GM23248 (cell line): ENCODE results near the gene RABIF. TPM values are rescaled to one million over a fixed set of nuclear protein-coding genes. Genes with fewer than 3 reads are reported as not detected.
"Not testable (repeated sequence)": the region's sequence is repeated elsewhere in the genome, so short reads cannot be mapped to it uniquely, and the experiment has no call there.

Source experiments
- DNase-seq: peaks from one replicate; pipeline ENCODE4 v3.0.0-alpha.2; 2015
- H2AFZ ChIP-seq: fragments of 200-600 bp; sonication (generic); 2 replicates; pipeline ENCODE4 v1.6.1; 2016; ENCODE audit warnings: antibody characterized with exemption
- H3F3A ChIP-seq: fragments of 200-600 bp; sonication (generic); 2 replicates; pipeline ENCODE4 v1.6.1; 2016; ENCODE audit warnings: mild to moderate bottlenecking, antibody characterized with exemption, mixed run types; ENCODE audit not compliant: insufficient read depth
- H3K27ac ChIP-seq: fragments of 200-600 bp; sonication (generic); 2 replicates; pipeline ENCODE4 v1.5.1; 2016; ENCODE audit warnings: mild to moderate bottlenecking
- H3K27me3 ChIP-seq: fragments of 200-600 bp; sonication (generic); replicated peaks from 2 replicates; pipeline ENCODE4 v1.6.1; 2016; ENCODE audit warnings: mild to moderate bottlenecking; ENCODE audit not compliant: insufficient read depth
- H3K36me3 ChIP-seq: fragments of 200-600 bp; sonication (generic); 2 replicates; pipeline ENCODE4 v1.6.1; 2016; ENCODE audit warnings: low read depth, mild to moderate bottlenecking
- H3K4me1 ChIP-seq: fragments of 200-600 bp; sonication (generic); 2 replicates; pipeline ENCODE4 v1.6.1; 2016; ENCODE audit warnings: mild to moderate bottlenecking; ENCODE audit not compliant: insufficient read depth
- H3K4me2 ChIP-seq: fragments of 200-600 bp; sonication (generic); one replicate; pipeline ENCODE4 v1.6.1; 2016; ENCODE audit warnings: mild to moderate bottlenecking; ENCODE audit not compliant: unreplicated experiment
- H3K4me3 ChIP-seq: fragments of 200-600 bp; sonication (generic); 2 replicates; pipeline ENCODE4 v1.5.1; 2016; ENCODE audit warnings: mild to moderate bottlenecking
- H3K79me2 ChIP-seq: fragments of 200-600 bp; sonication (generic); 2 replicates; pipeline ENCODE4 v1.6.1; 2016; ENCODE audit warnings: mild to moderate bottlenecking; ENCODE audit not compliant: insufficient read depth
- H3K9ac ChIP-seq: fragments of 200-600 bp; sonication (generic); 2 replicates; pipeline ENCODE4 v1.6.1; 2016; ENCODE audit warnings: mild to moderate bottlenecking
- H3K9me2 ChIP-seq: fragments of 200-600 bp; sonication (generic); 2 replicates; pipeline ENCODE4 v1.6.1; 2016; ENCODE audit warnings: mixed run types, mild to moderate bottlenecking, moderate library complexity; ENCODE audit not compliant: insufficient read depth
- H3K9me3 ChIP-seq: fragments of 200-600 bp; sonication (generic); one replicate; pipeline ENCODE4 v1.6.1; 2017; ENCODE audit warnings: low read depth
- H4K20me1 ChIP-seq: fragments of 200-600 bp; sonication (generic); 2 replicates; pipeline ENCODE4 v1.6.0; 2016; ENCODE audit not compliant: insufficient read depth
- EZH2 ChIP-seq: fragments of 200-600 bp; sonication (generic); IDR thresholded peaks from 2 replicates; pipeline ENCODE4 v1.6.1; 2018; ENCODE audit warnings: antibody characterized with exemption, mild to moderate bottlenecking; ENCODE audit not compliant: insufficient read depth, poor library complexity, severe bottlenecking
- EZH2phosphoT487 ChIP-seq: fragments of 200-600 bp; sonication (generic); IDR thresholded peaks from 2 replicates; pipeline ENCODE4 v1.6.1; 2018; ENCODE audit warnings: antibody characterized with exemption, moderate library complexity, mild to moderate bottlenecking, low read depth; ENCODE audit not compliant: insufficient read depth
- WGBS, 2 experiments: methylation state at CpG; one replicate each; pipeline ENCODE4 v1.1.6; 2015 to 2017; ENCODE audit warnings: low lambda C conversion rate in 2 of 2, low coverage in 1 of 2; ENCODE audit errors: missing lambda C conversion rate in 2 of 2; 5-methylcytosine and 5-hydroxymethylcytosine counted together
- in situ Hi-C: fragments of 300-500 bp; cut with MboI; formaldehyde crosslinking; loops from 2 replicates; pipeline ENCODE4 v1.15.0; 2020
- polyA plus RNA-seq: library from polyadenylated mRNA; unstranded; fragments of >200 nt; fragmentation: Nextera tagmentation; extraction: Ambion mirVana; gene quantifications from 2 replicates; pipeline ENCODE4 v1.2.1, GENCODE V29; 2016
- total RNA-seq: library from RNA; depleted of rRNA; stranded (reverse); fragments of >200 nt; shearing (Covaris generic); gene quantifications from 2 replicates; pipeline ENCODE4 v1.2.3, GENCODE V29; 2014

The RABIF gene
- total and polyA plus RNA-seq, 2 experiments from 2014 or later = 7.2 to 17.0 TPM

DNA sequence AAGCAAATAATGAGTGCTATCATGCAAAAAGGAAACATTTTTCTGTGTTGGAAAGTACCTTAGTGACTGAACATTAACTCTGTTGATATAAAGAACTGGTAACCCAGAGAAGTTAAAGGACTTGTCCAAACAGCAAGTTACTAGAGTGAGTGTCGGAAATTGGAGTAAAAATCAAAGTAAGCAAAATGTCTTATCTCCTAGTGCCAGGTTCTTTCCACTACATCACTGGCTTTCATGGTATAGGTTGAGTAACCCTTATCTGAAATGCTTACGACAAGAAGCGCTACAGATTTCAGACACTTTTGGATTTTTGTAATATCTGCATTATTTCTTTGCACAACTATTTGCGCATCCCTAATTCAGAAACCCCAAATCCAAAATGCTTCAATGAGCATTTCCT, 16.4 kb upstream of the RABIF start:
- no peak for DNase-seq
- H3K79me2 ChIP-seq = no peaks in the 10 kb centered on the region
- no peak overlapping the region for H2AFZ ChIP-seq
- H3K4me1 ChIP-seq = no peaks in the 10 kb centered on the region
- peaks cover 44% of the 10 kb centered on the region for H3K36me3 ChIP-seq
- no peak overlapping the region for H3K4me2 ChIP-seq
- H3K4me3 ChIP-seq = no peak overlapping the region
- H3K9me3 ChIP-seq = no peaks in the 10 kb centered on the region
- in situ Hi-C loops = no loop called here
- no peaks in the 10 kb centered on the region for H3K9me2 ChIP-seq
- TF ChIP-seq EZH2phosphoT487 (no peak), EZH2 (no peak)
- WGBS, 2 experiments = 57 to 64% methylated on average over 4 of the region's 4 CpGs
- H3K9ac ChIP-seq = no peak overlapping the region
- H3K27ac ChIP-seq = no peak overlapping the region
- no peaks in the 10 kb centered on the region for H4K20me1 ChIP-seq
- H3K27me3 ChIP-seq = no peaks in the 10 kb centered on the region
- H3F3A ChIP-seq = no peaks in the 10 kb centered on the region

DNA sequence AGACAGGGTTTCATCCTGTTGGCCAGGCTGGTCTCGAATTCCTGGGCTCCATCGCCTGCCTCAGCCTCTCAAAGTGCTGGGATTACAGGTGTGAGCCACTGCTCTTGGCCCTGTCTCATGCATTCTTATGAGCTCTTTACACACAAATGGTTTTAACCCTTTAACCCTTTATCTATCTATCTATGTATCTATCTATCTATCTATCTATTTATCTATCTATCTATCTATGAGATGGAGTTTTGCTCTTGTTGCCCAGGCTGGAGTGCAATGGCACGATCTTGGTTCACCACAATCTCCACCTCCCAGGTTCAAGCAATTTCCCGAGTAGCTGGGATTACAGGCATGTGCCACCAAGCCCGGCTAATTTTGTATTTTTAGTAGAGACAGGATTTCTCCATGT, 14.9 kb upstream of the RABIF start:
- H3F3A ChIP-seq, H3K9me2 ChIP-seq, H4K20me1 ChIP-seq, H3K4me1 ChIP-seq, H2AFZ ChIP-seq, H3K9ac ChIP-seq, H3K4me2 ChIP-seq, DNase-seq, in situ Hi-C loops, H3K27ac ChIP-seq, H3K27me3 ChIP-seq, H3K79me2 ChIP-seq, H3K9me3 ChIP-seq, H3K4me3 ChIP-seq: not testable (repeated sequence)
- WGBS, 2 experiments = 90 to 92% methylated on average over 5 of the region's 5 CpGs
- peaks cover 40% of the 10 kb centered on the region for H3K36me3 ChIP-seq

DNA sequence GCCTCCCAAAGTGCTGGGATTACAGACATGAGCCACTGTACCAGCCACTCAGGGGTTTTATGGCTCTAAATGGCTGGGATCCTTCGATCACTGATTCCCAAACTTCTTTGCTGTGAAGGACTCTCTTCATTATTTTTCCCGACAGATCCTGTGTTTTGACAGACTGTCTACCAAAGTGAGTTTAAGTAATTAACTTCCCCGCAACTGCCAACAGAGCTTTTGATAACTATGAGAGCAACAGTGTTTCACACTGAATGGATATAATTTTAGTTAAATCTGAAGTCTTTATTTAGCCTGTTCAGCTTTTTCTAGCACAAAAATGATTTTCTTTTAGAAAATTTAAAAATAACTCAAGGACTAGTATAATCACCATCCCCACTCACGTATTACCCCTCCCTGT, 12.6 kb upstream of the RABIF start:
- in situ Hi-C loops = no loop called here
- Histone ChIP-seq H3K4me2 (no peak overlapping the region), H3K9me2 (no peaks in the 10 kb centered on the region), H3F3A (no peaks in the 10 kb centered on the region), H3K36me3 (peaks cover 29% of the 10 kb centered on the region; the same call in 1 of the 2 replicates), H3K79me2 (no peaks in the 10 kb centered on the region), H2AFZ (no peak overlapping the region), H4K20me1 (no peaks in the 10 kb centered on the region), H3K4me1 (no peaks in the 10 kb centered on the region), H3K27me3 (no peaks in the 10 kb centered on the region), H3K9ac (no peak overlapping the region), H3K4me3 (no peak overlapping the region), H3K27ac (no peak overlapping the region), H3K9me3 (no peaks in the 10 kb centered on the region)
- DNase-seq = no peak
- WGBS, 2 experiments = 97 to 99% methylated on average over 4 of the region's 4 CpGs
- TF ChIP-seq EZH2 = no peak
- TF ChIP-seq EZH2phosphoT487 = no peak

DNA sequence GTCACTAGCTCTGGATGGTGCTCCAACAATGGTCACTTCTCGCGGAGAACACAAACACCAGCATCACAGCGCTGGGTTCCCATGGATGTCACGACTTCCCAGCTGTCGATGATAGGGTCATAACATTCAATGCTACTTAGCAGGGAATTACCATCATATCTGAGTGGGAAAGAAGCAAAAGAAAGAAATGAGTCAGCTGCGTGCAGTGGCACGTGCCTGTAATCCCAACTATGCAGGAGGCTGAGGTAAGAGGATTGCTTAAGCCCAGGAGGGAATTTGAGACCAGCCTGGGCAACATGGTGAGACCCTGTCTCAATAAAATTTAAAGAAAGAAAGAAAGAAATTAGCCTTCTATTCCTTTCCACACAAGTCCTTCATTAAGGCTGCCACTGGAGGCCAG, 3.6 kb upstream of the RABIF start:
- Histone ChIP-seq H3K27me3 (no peaks in the 10 kb centered on the region), H3K9me3 (no peaks in the 10 kb centered on the region), H3K4me1 (peaks cover 6% of the 10 kb centered on the region; the same call in 1 of the 2 replicates), H3K27ac (no peak overlapping the region), H2AFZ (no peak overlapping the region), H4K20me1 (no peaks in the 10 kb centered on the region), H3F3A (peaks cover 27% of the 10 kb centered on the region), H3K9ac (no peak overlapping the region), H3K79me2 (peaks cover 7% of the 10 kb centered on the region), H3K36me3 (peaks cover 23% of the 10 kb centered on the region), H3K4me3 (no peak overlapping the region), H3K9me2 (no peaks in the 10 kb centered on the region), H3K4me2 (no peak overlapping the region)
- WGBS, 2 experiments = 91 to 92% methylated on average over 7 of the region's 7 CpGs
- in situ Hi-C loops = no loop called here
- TF ChIP-seq EZH2phosphoT487 = no peak
- TF ChIP-seq EZH2 = no peak
- no peak for DNase-seq

DNA sequence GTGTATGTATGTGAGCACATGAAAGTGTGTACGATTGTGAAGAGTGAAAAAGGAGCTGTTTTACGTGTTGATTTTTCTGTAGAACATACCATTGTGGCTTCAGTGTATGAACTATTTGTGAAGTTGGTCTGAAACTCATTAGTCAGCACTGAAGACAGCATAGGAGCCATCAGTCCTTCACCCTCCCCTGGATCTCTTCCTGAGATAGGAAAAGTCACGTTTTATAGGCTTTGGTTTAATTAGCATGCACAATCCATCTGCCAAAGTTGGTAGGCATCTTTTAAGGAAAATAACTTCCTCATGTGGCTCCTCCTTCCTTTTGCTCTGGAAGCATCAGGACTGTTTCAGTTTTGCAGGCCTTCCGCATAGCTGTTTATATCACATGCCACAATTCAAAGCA, 1.4 kb upstream of the RABIF start:
- Histone ChIP-seq H3K4me2 (no peak overlapping the region), H3K9me3 (no peaks in the 10 kb centered on the region), H2AFZ (no peak overlapping the region), H3K9me2 (no peaks in the 10 kb centered on the region), H3K4me3 (no peak overlapping the region), H4K20me1 (no peaks in the 10 kb centered on the region), H3K79me2 (peaks cover 25% of the 10 kb centered on the region), H3K36me3 (peaks cover 23% of the 10 kb centered on the region), H3K4me1 (peaks cover 6% of the 10 kb centered on the region; the same call in 1 of the 2 replicates), H3F3A (peaks cover 27% of the 10 kb centered on the region), H3K9ac (no peak overlapping the region), H3K27me3 (no peaks in the 10 kb centered on the region), H3K27ac (no peak overlapping the region)
- 41 to 44% methylated on average over 4 of the region's 4 CpGs for WGBS, 2 experiments
- no peak for TF ChIP-seq EZH2
- no peak for TF ChIP-seq EZH2phosphoT487
- in situ Hi-C loops = no loop called here
- no peak for DNase-seq
